ENCODE measurements around the gene LRRC56. TPM values are rescaled to one million over a fixed set of nuclear protein-coding genes. Genes with fewer than 3 reads are reported as not detected.

Gene LRRC56
- polyA plus RNA-seq, 3 donors: 0.09 to 0.68 TPM; not detected in 1

DNA sequence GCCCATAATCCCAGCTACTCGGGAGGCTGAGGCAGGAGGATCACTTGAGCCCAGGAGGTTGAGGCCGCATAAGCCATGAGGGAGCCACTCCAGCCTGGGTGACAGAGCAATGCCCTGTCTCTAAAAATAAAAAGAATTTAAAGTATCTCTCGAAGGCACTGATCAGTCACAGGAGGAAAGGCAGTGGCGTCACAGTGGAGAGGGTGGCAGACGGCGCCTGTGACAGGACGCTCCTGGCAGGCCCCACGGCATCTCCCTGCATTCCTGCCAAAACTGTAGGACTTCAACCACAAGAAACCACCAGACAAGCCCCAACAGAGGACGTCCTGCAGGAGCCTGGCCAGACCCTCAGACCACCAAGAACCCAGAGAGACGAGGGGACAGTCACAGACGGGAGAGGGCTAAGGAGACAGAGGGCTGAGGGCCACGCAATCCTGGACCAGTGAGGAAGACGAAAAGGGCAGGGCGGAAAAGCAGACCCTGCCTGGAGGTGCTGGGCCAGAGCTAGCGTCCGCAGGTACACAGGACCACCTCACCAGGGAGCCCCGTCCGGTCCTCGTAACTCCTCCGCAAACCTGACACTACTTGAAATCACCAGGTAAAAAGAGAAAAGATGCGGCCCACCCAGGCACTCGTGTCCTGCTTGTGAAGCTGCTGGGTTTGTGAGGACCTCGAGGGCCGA lies 36.2 kb upstream of the LRRC56 start:
- intact Hi-C loops (cut with micrococcal nuclease): loop anchor here in 1 of 2 donors (10.0 kb wide), 1 partner anchor 296 kb away; the partner anchor contains the start of genes BET1L and RIC8A
- Mint-ChIP-seq H3K27me3 (ENCODE audit: low read depth in 3 of 3) (peaks cover 0 to 6% (median 0%) of the 10 kb centered on the region in 3 donors), H3K9me3 (no peaks in the 10 kb centered on the region), H3K4me1 (peaks cover 47% of the 10 kb centered on the region), H3K4me3 (no peak overlapping the region), H3K36me3 (peaks cover 52 to 59% of the 10 kb centered on the region in 2 donors), H3K27ac (peak overlapping the region; percentile 74 to 100 (median 89))
- H3K36me3 ChIP-seq (replicated peaks in 1 of 2; ENCODE audit: control insufficient read depth in 1 of 2, insufficient read depth in 2 of 2, low read length in 2 of 2): peaks cover 54 to 60% of the 10 kb centered on the region in 2 donors
- peaks cover 71% of the 10 kb centered on the region for H4K20me1 ChIP-seq (ENCODE audit: insufficient read depth, low read length)
- no peak overlapping the region for H3K4me3 ChIP-seq (replicated peaks in 1 of 3; ENCODE audit: low read depth in 2 of 3, low read length in 3 of 3)
- H3K27ac ChIP-seq (ENCODE audit: low read depth in 1 of 2, low read length in 2 of 2): peak overlapping the region; percentile 99 to 100
- TF ChIP-seq, protein P1, sequence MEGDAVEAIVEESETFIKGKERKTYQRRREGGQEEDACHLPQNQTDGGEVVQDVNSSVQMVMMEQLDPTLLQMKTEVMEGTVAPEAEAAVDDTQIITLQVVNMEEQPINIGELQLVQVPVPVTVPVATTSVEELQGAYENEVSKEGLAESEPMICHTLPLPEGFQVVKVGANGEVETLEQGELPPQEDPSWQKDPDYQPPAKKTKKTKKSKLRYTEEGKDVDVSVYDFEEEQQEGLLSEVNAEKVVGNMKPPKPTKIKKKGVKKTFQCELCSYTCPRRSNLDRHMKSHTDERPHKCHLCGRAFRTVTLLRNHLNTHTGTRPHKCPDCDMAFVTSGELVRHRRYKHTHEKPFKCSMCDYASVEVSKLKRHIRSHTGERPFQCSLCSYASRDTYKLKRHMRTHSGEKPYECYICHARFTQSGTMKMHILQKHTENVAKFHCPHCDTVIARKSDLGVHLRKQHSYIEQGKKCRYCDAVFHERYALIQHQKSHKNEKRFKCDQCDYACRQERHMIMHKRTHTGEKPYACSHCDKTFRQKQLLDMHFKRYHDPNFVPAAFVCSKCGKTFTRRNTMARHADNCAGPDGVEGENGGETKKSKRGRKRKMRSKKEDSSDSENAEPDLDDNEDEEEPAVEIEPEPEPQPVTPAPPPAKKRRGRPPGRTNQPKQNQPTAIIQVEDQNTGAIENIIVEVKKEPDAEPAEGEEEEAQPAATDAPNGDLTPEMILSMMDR (IDR thresholded peaks at IDR 0.05): no peak
- peaks cover 89% of the 10 kb centered on the region for H3K79me2 ChIP-seq (ENCODE audit: insufficient read depth, low read length)
- 86% methylated on average over 18 of the region's 24 CpGs for WGBS (ENCODE audit: insufficient coverage)
- peaks cover 50 to 57% of the 10 kb centered on the region in 2 donors for H3K4me1 ChIP-seq (ENCODE audit: control insufficient read depth in 1 of 2, insufficient read depth in 2 of 2, low read length in 2 of 2)
- H3K9me3 ChIP-seq (replicated peaks in 1 of 2; ENCODE audit: control insufficient read depth in 1 of 2, insufficient read depth in 1 of 2, low read length in 2 of 2): no peaks in the 10 kb centered on the region
- H3K4me2 ChIP-seq (replicated peaks; ENCODE audit: extremely low read depth, low read length, poor library complexity, severe bottlenecking): no peak overlapping the region
- no peak for DNase-seq
- H3K27me3 ChIP-seq (ENCODE audit: control insufficient read depth in 2 of 2, insufficient read depth in 2 of 2, low read length in 2 of 2): no peaks in the 10 kb centered on the region
- no peak overlapping the region for H2AFZ ChIP-seq (ENCODE audit: insufficient read depth, low read depth, low read length, poor library complexity, severe bottlenecking)
- no peak overlapping the region for H3K9ac ChIP-seq (ENCODE audit: insufficient read depth, low read length, poor library complexity, severe bottlenecking)

DNA sequence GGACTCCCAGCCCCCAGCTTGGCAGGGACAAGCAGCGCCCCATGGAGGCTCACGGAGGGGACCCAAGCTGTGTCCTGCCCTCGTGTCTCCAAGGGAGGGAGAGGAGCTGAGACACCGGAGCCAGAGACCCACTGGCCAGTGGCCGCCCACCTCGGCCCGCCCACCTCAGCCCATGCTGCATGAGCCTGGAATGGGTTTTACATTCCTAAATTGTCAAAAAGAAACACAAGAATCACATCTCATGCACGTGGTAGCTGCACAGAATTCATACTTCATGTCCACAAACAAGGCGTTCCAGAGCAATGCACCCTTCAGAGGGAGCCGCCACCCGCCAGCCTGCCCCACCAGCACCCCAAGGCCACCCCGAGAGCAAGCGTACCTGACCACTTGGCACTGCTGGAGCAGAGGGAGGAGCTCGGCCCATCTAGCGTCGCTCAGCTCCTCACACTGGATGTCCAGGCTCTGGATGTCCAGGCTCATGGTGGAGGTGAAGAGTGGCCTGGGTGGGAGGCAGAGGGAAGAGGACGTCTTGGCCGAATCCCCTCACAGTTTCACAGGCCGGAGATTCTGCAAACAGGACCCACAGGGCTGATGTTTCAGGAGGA lies 35.5 kb upstream of the LRRC56 start:
- peaks cover 93% of the 10 kb centered on the region for H3K79me2 ChIP-seq (ENCODE audit: insufficient read depth, low read length)
- H3K4me3 ChIP-seq (replicated peaks in 1 of 3; ENCODE audit: low read depth in 2 of 3, low read length in 3 of 3): peak overlapping the region in 1 of 3 experiments; percentile 81
- H3K36me3 ChIP-seq (replicated peaks in 1 of 2; ENCODE audit: control insufficient read depth in 1 of 2, insufficient read depth in 2 of 2, low read length in 2 of 2): peaks cover 47 to 54% of the 10 kb centered on the region in 2 donors
- 91% methylated on average over 7 of the region's 19 CpGs for WGBS (ENCODE audit: insufficient coverage)
- H3K27me3 ChIP-seq (ENCODE audit: control insufficient read depth in 2 of 2, insufficient read depth in 2 of 2, low read length in 2 of 2): no peaks in the 10 kb centered on the region
- peak overlapping the region; percentile 99 to 100 for H3K27ac ChIP-seq (ENCODE audit: low read depth in 1 of 2, low read length in 2 of 2)
- H3K9me3 ChIP-seq (replicated peaks in 1 of 2; ENCODE audit: control insufficient read depth in 1 of 2, insufficient read depth in 1 of 2, low read length in 2 of 2): no peaks in the 10 kb centered on the region
- no peak overlapping the region for H2AFZ ChIP-seq (ENCODE audit: insufficient read depth, low read depth, low read length, poor library complexity, severe bottlenecking)
- DNase-seq: no peak
- Mint-ChIP-seq H3K4me1 (peaks cover 47% of the 10 kb centered on the region), H3K27me3 (ENCODE audit: low read depth in 3 of 3) (peaks cover 0 to 6% (median 0%) of the 10 kb centered on the region in 3 donors), H3K4me3 (peak overlapping the region; percentile 62 to 93), H3K27ac (peak overlapping the region; percentile 99 to 100 (median 100)), H3K36me3 (peaks cover 47 to 53% of the 10 kb centered on the region in 2 donors), H3K9me3 (no peaks in the 10 kb centered on the region)
- intact Hi-C loops (cut with micrococcal nuclease): loop anchor here in 1 of 2 donors (10.0 kb wide), 1 partner anchor 297 kb away; the partner anchor contains the start of genes BET1L and RIC8A
- peak overlapping the region; percentile 90 for H3K4me2 ChIP-seq (replicated peaks; ENCODE audit: extremely low read depth, low read length, poor library complexity, severe bottlenecking)
- H3K4me1 ChIP-seq (ENCODE audit: control insufficient read depth in 1 of 2, insufficient read depth in 2 of 2, low read length in 2 of 2): peaks cover 54 to 58% of the 10 kb centered on the region in 2 donors
- H3K9ac ChIP-seq (ENCODE audit: insufficient read depth, low read length, poor library complexity, severe bottlenecking): peak overlapping the region; percentile 66
- H4K20me1 ChIP-seq (ENCODE audit: insufficient read depth, low read length): peaks cover 65% of the 10 kb centered on the region
- TF ChIP-seq, protein P1 (IDR thresholded peaks at IDR 0.05): no peak
